Measurements from ENCODE around the gene BICC1. TPM values are rescaled to one million over a fixed set of nuclear protein-coding genes. Genes with fewer than 3 reads are reported as not detected.

Gene BICC1
- total RNA-seq, 1 donor from 2014 or later, result 1.1 TPM

DNA sequence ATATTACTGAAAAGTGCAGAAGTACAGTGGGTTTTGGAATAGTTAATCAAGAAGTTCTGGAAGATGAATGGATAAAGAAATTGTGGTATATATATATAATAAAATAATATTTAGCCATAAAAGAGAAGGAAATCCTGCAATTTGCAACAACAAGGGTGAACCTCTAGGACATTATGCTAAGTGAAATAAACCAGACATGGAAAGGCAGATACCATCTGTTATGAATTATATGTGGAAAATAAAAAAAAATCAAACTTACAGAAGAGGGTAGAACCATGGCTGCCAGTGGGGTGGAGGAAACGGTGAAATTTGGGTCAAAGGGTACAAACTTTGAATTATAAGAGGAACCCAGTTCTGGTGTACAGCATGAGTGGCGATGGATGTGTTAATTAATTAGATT lies 162.6 kb downstream of the BICC1 start:
- TF ChIP-seq, protein P1, sequence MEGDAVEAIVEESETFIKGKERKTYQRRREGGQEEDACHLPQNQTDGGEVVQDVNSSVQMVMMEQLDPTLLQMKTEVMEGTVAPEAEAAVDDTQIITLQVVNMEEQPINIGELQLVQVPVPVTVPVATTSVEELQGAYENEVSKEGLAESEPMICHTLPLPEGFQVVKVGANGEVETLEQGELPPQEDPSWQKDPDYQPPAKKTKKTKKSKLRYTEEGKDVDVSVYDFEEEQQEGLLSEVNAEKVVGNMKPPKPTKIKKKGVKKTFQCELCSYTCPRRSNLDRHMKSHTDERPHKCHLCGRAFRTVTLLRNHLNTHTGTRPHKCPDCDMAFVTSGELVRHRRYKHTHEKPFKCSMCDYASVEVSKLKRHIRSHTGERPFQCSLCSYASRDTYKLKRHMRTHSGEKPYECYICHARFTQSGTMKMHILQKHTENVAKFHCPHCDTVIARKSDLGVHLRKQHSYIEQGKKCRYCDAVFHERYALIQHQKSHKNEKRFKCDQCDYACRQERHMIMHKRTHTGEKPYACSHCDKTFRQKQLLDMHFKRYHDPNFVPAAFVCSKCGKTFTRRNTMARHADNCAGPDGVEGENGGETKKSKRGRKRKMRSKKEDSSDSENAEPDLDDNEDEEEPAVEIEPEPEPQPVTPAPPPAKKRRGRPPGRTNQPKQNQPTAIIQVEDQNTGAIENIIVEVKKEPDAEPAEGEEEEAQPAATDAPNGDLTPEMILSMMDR (IDR thresholded peaks at IDR 0.05; ENCODE audit: unreplicated experiment), result no peak
- DNase-seq (ENCODE audit: low spot score), result no peak
- H3K4me1 Mint-ChIP-seq (ENCODE audit: unreplicated experiment), result no peaks in the 10 kb centered on the region
- peaks cover 3% of the 10 kb centered on the region for H3K9me3 Mint-ChIP-seq (ENCODE audit: unreplicated experiment)
- H3K4me3 Mint-ChIP-seq (ENCODE audit: unreplicated experiment), result no peak overlapping the region
- H3K36me3 Mint-ChIP-seq (ENCODE audit: low read depth, unreplicated experiment), result no peaks in the 10 kb centered on the region
- H3K27ac Mint-ChIP-seq (ENCODE audit: unreplicated experiment), result no peak overlapping the region
- H3K27me3 Mint-ChIP-seq (ENCODE audit: unreplicated experiment), result no peaks in the 10 kb centered on the region

DNA sequence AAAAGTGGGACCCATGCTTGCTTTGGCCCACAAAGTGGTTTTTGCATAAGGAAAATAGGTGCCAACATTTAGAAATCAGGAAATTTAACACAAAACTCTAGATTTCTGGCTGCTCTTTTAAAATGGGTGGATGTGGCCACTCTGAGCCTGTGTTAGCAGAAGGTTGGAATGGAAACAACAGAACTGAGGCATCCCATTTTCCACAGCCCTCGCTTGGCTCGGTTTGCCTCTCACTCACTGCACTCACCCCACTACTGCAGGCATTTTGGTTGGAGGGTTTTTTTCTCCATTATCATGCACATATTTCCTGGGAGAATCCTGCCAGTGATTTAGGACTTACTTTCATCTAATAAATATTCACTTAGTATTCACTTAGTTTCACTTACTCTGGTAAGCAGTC lies 178.9 kb downstream of the BICC1 start:
- Mint-ChIP-seq H3K4me3 (ENCODE audit: unreplicated experiment) (no peak overlapping the region), H3K27ac (ENCODE audit: unreplicated experiment) (no peak overlapping the region), H3K36me3 (ENCODE audit: low read depth, unreplicated experiment) (no peaks in the 10 kb centered on the region), H3K27me3 (ENCODE audit: unreplicated experiment) (peaks cover 3% of the 10 kb centered on the region), H3K9me3 (ENCODE audit: unreplicated experiment) (no peaks in the 10 kb centered on the region), H3K4me1 (ENCODE audit: unreplicated experiment) (no peaks in the 10 kb centered on the region)
- TF ChIP-seq, protein P1 (IDR thresholded peaks at IDR 0.05; ENCODE audit: unreplicated experiment), result no peak
- no peak for DNase-seq (ENCODE audit: low spot score)

DNA sequence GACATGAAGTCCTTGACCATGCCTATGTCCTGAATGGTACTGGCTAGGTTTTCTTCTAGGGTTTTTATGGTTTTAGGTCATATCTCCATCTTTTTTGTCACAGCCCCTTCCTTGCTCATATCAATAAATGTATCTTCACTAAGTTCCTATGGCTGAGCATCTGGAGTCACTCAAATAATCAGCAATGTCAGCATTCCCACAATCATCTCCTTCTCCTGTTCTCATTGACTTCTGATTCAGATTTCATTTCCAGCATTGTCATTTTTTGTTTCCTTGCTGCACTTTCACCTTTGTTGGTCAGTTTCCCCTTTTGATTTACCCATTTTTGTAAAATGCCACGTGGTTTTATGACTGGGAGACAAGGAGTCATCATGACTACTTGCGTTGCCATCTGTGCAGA lies 181.2 kb downstream of the BICC1 start:
- H3K4me3 Mint-ChIP-seq (ENCODE audit: unreplicated experiment), result no peak overlapping the region
- no peaks in the 10 kb centered on the region for H3K4me1 Mint-ChIP-seq (ENCODE audit: unreplicated experiment)
- no peak overlapping the region for H3K27ac Mint-ChIP-seq (ENCODE audit: unreplicated experiment)
- H3K27me3 Mint-ChIP-seq (ENCODE audit: unreplicated experiment), result peaks cover 3% of the 10 kb centered on the region
- TF ChIP-seq, protein P1 (IDR thresholded peaks at IDR 0.05; ENCODE audit: unreplicated experiment), result no peak
- no peaks in the 10 kb centered on the region for H3K36me3 Mint-ChIP-seq (ENCODE audit: low read depth, unreplicated experiment)
- DNase-seq (ENCODE audit: low spot score), result no peak
- no peaks in the 10 kb centered on the region for H3K9me3 Mint-ChIP-seq (ENCODE audit: unreplicated experiment)

DNA sequence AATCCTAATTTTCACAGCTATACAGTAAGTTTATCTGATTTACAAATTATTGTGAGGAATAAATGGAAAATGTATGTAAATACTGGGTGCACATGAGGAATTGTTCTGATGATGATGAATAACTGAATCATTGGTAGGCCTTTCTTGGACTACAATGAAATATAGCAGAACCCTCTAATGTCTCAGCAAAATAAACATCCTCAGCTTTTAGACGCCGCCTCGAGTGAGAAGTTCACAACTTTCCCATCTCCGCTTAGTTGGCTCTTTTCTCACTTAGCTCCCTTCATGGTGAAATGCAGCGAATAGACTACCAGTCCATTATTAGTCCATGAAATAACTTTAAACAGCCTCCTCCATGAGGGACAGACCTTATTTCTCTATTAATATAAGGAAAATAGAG lies 182.3 kb downstream of the BICC1 start:
- H3K27ac Mint-ChIP-seq (ENCODE audit: unreplicated experiment), result no peak overlapping the region

DNA sequence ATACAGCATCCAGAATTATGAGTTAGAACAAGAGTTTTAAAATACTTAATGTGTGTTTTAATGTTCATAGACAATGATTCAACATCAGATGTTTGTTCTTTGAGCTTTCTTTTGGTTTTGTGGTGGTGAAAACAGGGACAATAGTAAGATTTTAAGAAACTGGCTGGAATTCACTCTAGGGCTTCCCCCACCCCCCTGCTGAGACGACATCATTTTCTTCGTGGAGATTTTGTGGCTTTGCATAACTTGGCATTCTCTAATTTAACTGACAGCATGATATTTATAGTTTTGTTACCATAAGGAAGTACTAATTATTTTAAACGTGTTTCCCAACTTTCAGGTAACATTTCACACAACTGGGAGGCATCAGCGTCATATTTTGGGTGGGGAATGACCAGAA lies 184.1 kb downstream of the BICC1 start:
- no peak for DNase-seq (ENCODE audit: low spot score)
- peaks cover 3% of the 10 kb centered on the region for H3K27me3 Mint-ChIP-seq (ENCODE audit: unreplicated experiment)
- TF ChIP-seq, protein P1 (IDR thresholded peaks at IDR 0.05; ENCODE audit: unreplicated experiment), result no peak

More for the DNA sequence above, 182.3 kb downstream of the BICC1 start:
- no peak for DNase-seq (ENCODE audit: low spot score)
- H3K27me3 Mint-ChIP-seq (ENCODE audit: unreplicated experiment), result peaks cover 3% of the 10 kb centered on the region
- H3K9me3 Mint-ChIP-seq (ENCODE audit: unreplicated experiment), result no peaks in the 10 kb centered on the region
- TF ChIP-seq, protein P1 (IDR thresholded peaks at IDR 0.05; ENCODE audit: unreplicated experiment), result no peak
- no peak overlapping the region for H3K4me3 Mint-ChIP-seq (ENCODE audit: unreplicated experiment)
- H3K36me3 Mint-ChIP-seq (ENCODE audit: low read depth, unreplicated experiment), result no peaks in the 10 kb centered on the region
- H3K4me1 Mint-ChIP-seq (ENCODE audit: unreplicated experiment), result no peaks in the 10 kb centered on the region

More for the DNA sequence above, 184.1 kb downstream of the BICC1 start:
- Mint-ChIP-seq H3K36me3 (ENCODE audit: low read depth, unreplicated experiment) (no peaks in the 10 kb centered on the region), H3K4me1 (ENCODE audit: unreplicated experiment) (no peaks in the 10 kb centered on the region), H3K27ac (ENCODE audit: unreplicated experiment) (no peak overlapping the region), H3K9me3 (ENCODE audit: unreplicated experiment) (no peaks in the 10 kb centered on the region), H3K4me3 (ENCODE audit: unreplicated experiment) (no peak overlapping the region)
